ENCODE measurements around the gene COG8.
A peak's percentile ranks its signal among the peaks of the same experiment; 100 is the strongest.
"Not testable (repeated sequence)": the region's sequence is repeated elsewhere in the genome, so short reads cannot be mapped to it uniquely, and the experiment has no call there.

COG8 gene

GRCh38 chr16:69364088-69364487, 24.7 kb upstream of the COG8 start:
- no peak for DNase-seq
- TF ChIP-seq POLR2A (IDR thresholded peaks at IDR 0.05; ENCODE audit: low read length): no peak
- no peak for TF ChIP-seq GATA1 (IDR thresholded peaks at IDR 0.05; ENCODE audit: low read depth, low read length)

- TF ChIP-seq GATA1 (IDR thresholded peaks at IDR 0.05; ENCODE audit: low read depth, low read length) (no peak), POLR2A (IDR thresholded peaks at IDR 0.05; ENCODE audit: low read length) (no peak)
- no peak for DNase-seq
Measured at GRCh38 chr16:69363281-69363717, 23.9 kb upstream of the COG8 start.

- not testable (repeated sequence) for DNase-seq
Measured at GRCh38 chr16:69360070-69360469, 20.7 kb upstream of the COG8 start.

- no peak for DNase-seq
- TF ChIP-seq GATA1 (IDR thresholded peaks at IDR 0.05; ENCODE audit: low read depth, low read length) (no peak), POLR2A (IDR thresholded peaks at IDR 0.05; ENCODE audit: low read length) (no peak)
Measured at GRCh38 chr16:69351309-69352027, 12.1 kb upstream of the COG8 start, which contains the start of gene TMED6. Gene TMED6 (minus strand): TSS chr16:69351786. CDS start chr16:69351753, 33 bp downstream.

GRCh38 chr16:69350536-69351133, 11.3 kb upstream of the COG8 start:
- DNase-seq: no peak
- TF ChIP-seq GATA1 (IDR thresholded peaks at IDR 0.05; ENCODE audit: low read depth, low read length) (no peak), POLR2A (IDR thresholded peaks at IDR 0.05; ENCODE audit: low read length) (no peak)

GRCh38 chr16:69349536-69349935, 10.2 kb upstream of the COG8 start:
- no peak for TF ChIP-seq GATA1 (IDR thresholded peaks at IDR 0.05; ENCODE audit: low read depth, low read length)
- no peak for TF ChIP-seq POLR2A (IDR thresholded peaks at IDR 0.05; ENCODE audit: low read length)
- no peak for DNase-seq

- no peak for DNase-seq
Measured at GRCh38 chr16:69348222-69348621, 8.9 kb upstream of the COG8 start.

GRCh38 chr16:69346683-69347082, 7.3 kb upstream of the COG8 start:
- peak in 1 of 2 experiments; percentile 20 for DNase-seq
- no peak for TF ChIP-seq POLR2A (IDR thresholded peaks at IDR 0.05; ENCODE audit: low read length)
- no peak for TF ChIP-seq GATA1 (IDR thresholded peaks at IDR 0.05; ENCODE audit: low read depth, low read length)

More at GRCh38 chr16:69348222-69348621, 8.9 kb upstream of the COG8 start:
- TF ChIP-seq POLR2A (IDR thresholded peaks at IDR 0.05; ENCODE audit: low read length) (no peak), GATA1 (IDR thresholded peaks at IDR 0.05; ENCODE audit: low read depth, low read length) (no peak)

GRCh38 chr16:69345923-69346322, 6.6 kb upstream of the COG8 start:
- no peak for DNase-seq
- TF ChIP-seq GATA1 (IDR thresholded peaks at IDR 0.05; ENCODE audit: low read depth, low read length) (no peak), POLR2A (IDR thresholded peaks at IDR 0.05; ENCODE audit: low read length) (no peak)

- DNase-seq: no peak
- no peak for TF ChIP-seq POLR2A (IDR thresholded peaks at IDR 0.05; ENCODE audit: low read length)
- no peak for TF ChIP-seq GATA1 (IDR thresholded peaks at IDR 0.05; ENCODE audit: low read depth, low read length)
Measured at GRCh38 chr16:69344171-69344570, 4.8 kb upstream of the COG8 start.

- peak; percentile 38 to 57 for DNase-seq
Measured at GRCh38 chr16:69340095-69340644, 806 bp upstream of the COG8 start.

GRCh38 chr16:69338557-69339288, 641 bp downstream of the COG8 start:
- DNase-seq: peak in 1 of 2 experiments; percentile 37
- TF ChIP-seq POLR2A (IDR thresholded peaks at IDR 0.05; ENCODE audit: low read length): no peak
- TF ChIP-seq GATA1 (IDR thresholded peaks at IDR 0.05; ENCODE audit: low read depth, low read length): no peak

More at GRCh38 chr16:69340095-69340644, 806 bp upstream of the COG8 start:
- no peak for TF ChIP-seq GATA1 (IDR thresholded peaks at IDR 0.05; ENCODE audit: low read depth, low read length)
- no peak for TF ChIP-seq POLR2A (IDR thresholded peaks at IDR 0.05; ENCODE audit: low read length)

- no peak for DNase-seq
- TF ChIP-seq GATA1 (IDR thresholded peaks at IDR 0.05; ENCODE audit: low read depth, low read length) (no peak), POLR2A (IDR thresholded peaks at IDR 0.05; ENCODE audit: low read length) (no peak)
Measured at GRCh38 chr16:69334696-69335095, 4.7 kb downstream of the COG8 start.

All from erythroblast (primary cell).